Type B pancreatic cell (in vitro differentiated cells): ENCODE measurements around the gene CDK18. TPM values are rescaled to one million over a fixed set of nuclear protein-coding genes. Genes with fewer than 3 reads are reported as not detected.

Source experiments
- DNase-seq: peaks from one replicate; pipeline ENCODE4 v3.0.0; 2021; ENCODE audit warnings: mixed read lengths; ENCODE audit not compliant: unreplicated experiment; ENCODE audit errors: extremely low spot score
- H3K27ac Mint-ChIP-seq: 2 replicates; pipeline ENCODE4 v1.8.0; 2021; ENCODE audit warnings: mild to moderate bottlenecking, mixed read lengths
- H3K27me3 Mint-ChIP-seq: 2 replicates; pipeline ENCODE4 v1.8.0; 2021; ENCODE audit warnings: mixed read lengths
- H3K36me3 Mint-ChIP-seq: 2 replicates; pipeline ENCODE4 v1.8.0; 2021; ENCODE audit warnings: mixed read lengths
- H3K4me1 Mint-ChIP-seq: one replicate; pipeline ENCODE4 v1.8.0; 2021; ENCODE audit warnings: mixed read lengths; ENCODE audit not compliant: unreplicated experiment
- H3K4me3 Mint-ChIP-seq: 2 replicates; pipeline ENCODE4 v1.8.0; 2021; ENCODE audit warnings: mild to moderate bottlenecking, mixed read lengths
- H3K9me3 Mint-ChIP-seq: 2 replicates; pipeline ENCODE4 v1.8.0; 2021; ENCODE audit warnings: mixed read lengths
- CTCF ChIP-seq: fragments of 200-600 bp; sonication (generic); conservative IDR thresholded peaks from 2 replicates; pipeline ENCODE4 v1.5.0; 2021; ENCODE audit warnings: antibody characterized with exemption, mild to moderate bottlenecking
- total RNA-seq: library from RNA; stranded (reverse); gene quantifications from 2 replicates; pipeline ENCODE4 v1.2.1, GENCODE V29; 2021; ENCODE audit warnings: low replicate concordance

Gene CDK18
- total RNA-seq, 1 donor from 2014 or later: 19.3 TPM

GRCh38 chr1:205473475-205473874 lies 31.0 kb upstream of the CDK18 start:
- no peaks in the 10 kb centered on the region for H3K36me3 Mint-ChIP-seq
- no peak overlapping the region for H3K4me3 Mint-ChIP-seq
- peaks cover 14% of the 10 kb centered on the region for H3K4me1 Mint-ChIP-seq
- peaks cover 10% of the 10 kb centered on the region for H3K9me3 Mint-ChIP-seq
- H3K27ac Mint-ChIP-seq: no peak overlapping the region
- H3K27me3 Mint-ChIP-seq: peaks cover 43% of the 10 kb centered on the region
- TF ChIP-seq CTCF: no peak
- DNase-seq: no peak

GRCh38 chr1:205473966-205474365 lies 30.5 kb upstream of the CDK18 start:
- DNase-seq: no peak
- no peaks in the 10 kb centered on the region for H3K36me3 Mint-ChIP-seq

GRCh38 chr1:205474571-205474970 lies 29.9 kb upstream of the CDK18 start:
- H3K4me3 Mint-ChIP-seq: no peak overlapping the region
- peaks cover 14% of the 10 kb centered on the region for H3K4me1 Mint-ChIP-seq
- H3K9me3 Mint-ChIP-seq: peaks cover 10% of the 10 kb centered on the region
- peaks cover 36% of the 10 kb centered on the region for H3K27me3 Mint-ChIP-seq
- no peak overlapping the region for H3K27ac Mint-ChIP-seq
- H3K36me3 Mint-ChIP-seq: no peaks in the 10 kb centered on the region
- TF ChIP-seq CTCF: no peak
- DNase-seq: no peak

More at GRCh38 chr1:205473966-205474365, 30.5 kb upstream of the CDK18 start:
- no peak overlapping the region for H3K4me3 Mint-ChIP-seq
- H3K27ac Mint-ChIP-seq: no peak overlapping the region
- peaks cover 10% of the 10 kb centered on the region for H3K9me3 Mint-ChIP-seq
- H3K27me3 Mint-ChIP-seq: peaks cover 40% of the 10 kb centered on the region
- no peak for TF ChIP-seq CTCF
- peaks cover 14% of the 10 kb centered on the region for H3K4me1 Mint-ChIP-seq

- DNase-seq: no peak
- H3K4me1 Mint-ChIP-seq: peaks cover 14% of the 10 kb centered on the region
- TF ChIP-seq CTCF: no peak
- no peak overlapping the region for H3K4me3 Mint-ChIP-seq
- no peaks in the 10 kb centered on the region for H3K36me3 Mint-ChIP-seq
- H3K9me3 Mint-ChIP-seq: peaks cover 10% of the 10 kb centered on the region
- no peak overlapping the region for H3K27ac Mint-ChIP-seq
- peaks cover 46% of the 10 kb centered on the region for H3K27me3 Mint-ChIP-seq
Measured at GRCh38 chr1:205475855-205476254, 28.6 kb upstream of the CDK18 start.

- no peak for DNase-seq
- Mint-ChIP-seq H3K36me3 (no peaks in the 10 kb centered on the region), H3K9me3 (peaks cover 10% of the 10 kb centered on the region), H3K27me3 (peaks cover 50% of the 10 kb centered on the region), H3K4me3 (no peak overlapping the region), H3K4me1 (peaks cover 14% of the 10 kb centered on the region), H3K27ac (no peak overlapping the region)
- TF ChIP-seq CTCF: no peak
Measured at GRCh38 chr1:205476648-205477047, 27.8 kb upstream of the CDK18 start.
